HEK293 (cell line): ENCODE measurements around the gene ZBTB8A.
"Not testable (repeated sequence)": the region's sequence is repeated elsewhere in the genome, so short reads cannot be mapped to it uniquely, and the experiment has no call there.

Experiments used
- CTCF ChIA-PET: fragments of 350-600 bp; formaldehyde crosslinking; extraction: SDS; loops from one replicate; lab custom pipeline; 2021; ENCODE audit warnings: antibody characterized with exemption; lab: Yijun Ruan, JAX
- POLR2A ChIA-PET: fragments of 300-600 bp; formaldehyde crosslinking; extraction: SDS; loops from one replicate; lab custom pipeline; 2020; ENCODE audit warnings: antibody characterized with exemption, inconsistent platforms; lab: Yijun Ruan, JAX
- H3K27ac ChIP-seq: fragments of 200-500 bp; sonication (Bioruptor generic); 2 replicates; pipeline ENCODE4 v1.5.1; 2014; ENCODE audit warnings: low read depth, low read length, control low read depth, inconsistent platforms; ENCODE audit errors: extremely low read depth
- H3K36me3 ChIP-seq, 2 experiments: fragments of 200-500 bp in 1 of 2; sonication (Bioruptor generic) in 1 of 2; 1 replicate in 1 of 2; 2 replicates in 1 of 2; pipeline ENCODE4 v1.5.1; 2014 to 2017; ENCODE audit warnings: inconsistent platforms in 2 of 2, low read length in 2 of 2; ENCODE audit not compliant: control insufficient read depth in 2 of 2, insufficient read depth in 1 of 2
- H3K4me1 ChIP-seq: fragments of 200-500 bp; sonication (Bioruptor generic); 2 replicates; pipeline ENCODE4 v1.5.1; 2014; ENCODE audit warnings: mild to moderate bottlenecking, low read length, inconsistent platforms; ENCODE audit not compliant: control insufficient read depth, insufficient read depth
- H3K4me3 ChIP-seq: 2 replicates; pipeline ENCODE4 v1.5.1; 2011; ENCODE audit warnings: low read depth, mild to moderate bottlenecking, control low read depth, low read length, moderate library complexity
- H3K9me3 ChIP-seq: fragments of 200-500 bp; sonication (Bioruptor generic); 2 replicates; pipeline ENCODE4 v1.5.1; 2014; ENCODE audit warnings: low read depth, low read length, inconsistent platforms; ENCODE audit not compliant: control insufficient read depth, insufficient read depth
- AEBP2 ChIP-seq: fragments of 450-650 bp; formaldehyde crosslinking; IDR thresholded peaks from 2 replicates; pipeline ENCODE4 v1.5.1; 2016; ENCODE audit warnings: missing biosample characterization, missing genetic modification characterization, borderline replicate concordance
- GLIS2 ChIP-seq: fragments of 450-650 bp; formaldehyde crosslinking; IDR thresholded peaks from 2 replicates; pipeline ENCODE4 v1.5.1; 2016; ENCODE audit warnings: missing biosample characterization, missing genetic modification characterization
- SCRT2 ChIP-seq: fragments of 450-650 bp; formaldehyde crosslinking; IDR thresholded peaks from 2 replicates; pipeline ENCODE4 v1.5.1; 2016; ENCODE audit warnings: missing biosample characterization, missing genetic modification characterization
- SP2 ChIP-seq: fragments of 450-650 bp; formaldehyde crosslinking; IDR thresholded peaks from 2 replicates; pipeline ENCODE4 v1.5.1; 2016; ENCODE audit warnings: missing biosample characterization, missing genetic modification characterization
- ZNF146 ChIP-seq: fragments of 450-650 bp; formaldehyde crosslinking; IDR thresholded peaks from 2 replicates; pipeline ENCODE4 v1.5.1; 2016; ENCODE audit warnings: missing biosample characterization, missing genetic modification characterization
- ZNF174 ChIP-seq: fragments of 450-650 bp; formaldehyde crosslinking; IDR thresholded peaks from 2 replicates; pipeline ENCODE4 v1.5.0; 2017; ENCODE audit warnings: missing biosample characterization, mild to moderate bottlenecking, missing genetic modification characterization
- ZNF202 ChIP-seq: fragments of 450-650 bp; formaldehyde crosslinking; IDR thresholded peaks from 2 replicates; pipeline ENCODE4 v1.5.1; 2016; ENCODE audit warnings: missing biosample characterization, missing genetic modification characterization, borderline replicate concordance
- ZNF280D ChIP-seq: fragments of 450-650 bp; formaldehyde crosslinking; IDR thresholded peaks from 2 replicates; pipeline ENCODE4 v1.5.1; 2016; ENCODE audit warnings: missing biosample characterization, missing genetic modification characterization
- ZNF398 ChIP-seq: fragments of 450-650 bp; formaldehyde crosslinking; IDR thresholded peaks from 2 replicates; pipeline ENCODE4 v1.5.1; 2017; ENCODE audit warnings: missing biosample characterization, missing genetic modification characterization
- ZNF548 ChIP-seq: fragments of 450-650 bp; formaldehyde crosslinking; IDR thresholded peaks from 2 replicates; pipeline ENCODE4 v1.5.1; 2016; ENCODE audit warnings: missing biosample characterization, missing genetic modification characterization
- ZNF580 ChIP-seq: fragments of 450-650 bp; formaldehyde crosslinking; IDR thresholded peaks from 2 replicates; pipeline ENCODE4 v1.5.1; 2016; ENCODE audit warnings: missing biosample characterization, missing genetic modification characterization
- ZNF837 ChIP-seq: fragments of 450-650 bp; formaldehyde crosslinking; IDR thresholded peaks from 2 replicates; pipeline ENCODE4 v1.5.1; 2016; ENCODE audit warnings: missing biosample characterization, missing genetic modification characterization
- TF ChIP-seq, protein P1 (sequence below): fragments of 450-650 bp; formaldehyde crosslinking; IDR thresholded peaks from 2 replicates; pipeline ENCODE4 v1.5.1; 2016; ENCODE audit warnings: missing biosample characterization, missing genetic modification characterization, borderline replicate concordance
- TF ChIP-seq, protein P2 (sequence below): fragments of 450-650 bp; formaldehyde crosslinking; IDR thresholded peaks from 2 replicates; pipeline ENCODE4 v1.5.1; 2017; ENCODE audit warnings: missing biosample characterization, missing genetic modification characterization

The ZBTB8A gene

GRCh38 chr1:32525661-32526444 lies 13.4 kb upstream of the ZBTB8A start (continued):
- TF ChIP-seq AEBP2 (tag by site-specific recombination), result no peak

DNA sequence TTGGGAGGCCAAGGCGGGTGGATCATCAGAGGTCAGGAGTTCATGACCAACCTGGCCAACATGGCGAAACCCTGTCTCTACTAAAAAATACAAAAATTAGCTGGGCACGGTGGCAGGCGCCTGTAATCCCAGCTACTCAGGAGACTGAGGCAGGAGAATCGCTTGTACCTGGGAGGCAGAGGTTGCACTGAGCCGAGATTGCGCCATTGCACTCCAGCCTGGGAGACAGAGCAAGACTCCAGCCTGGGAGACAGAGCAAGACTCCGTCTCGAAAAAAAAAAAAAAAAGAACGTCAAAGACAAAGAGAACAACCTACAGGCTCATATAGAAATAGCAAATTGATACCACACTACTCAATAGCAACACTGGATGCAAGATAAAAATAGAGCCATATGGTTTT lies 10.7 kb upstream of the ZBTB8A start:
- CTCF ChIA-PET, result interaction anchor here (1.8 kb wide), 1 partner anchor 81 kb away, joined by 3 read pairs; no protein-coding TSS in a partner anchor

GRCh38 chr1:32533792-32534327 lies 5.4 kb upstream of the ZBTB8A start:
- CTCF ChIA-PET, result interaction anchor here (0.6 to 4.3 kb wide), 3 partner anchors 9 to 1622 kb away, joined by 3 to 14 read pairs (median 6); no protein-coding TSS in a partner anchor
- POLR2A ChIA-PET, result no interaction called here
- Histone ChIP-seq H3K27ac (no peak overlapping the region), H3K4me3 (no peak overlapping the region), H3K36me3 (no peaks in the 10 kb centered on the region), H3K9me3 (no peaks in the 10 kb centered on the region), H3K4me1 (no peaks in the 10 kb centered on the region)
- TF ChIP-seq SCRT2 (tag by site-specific recombination) (peak; percentile 58), ZNF837 (tag by site-specific recombination) (no peak)

More for the DNA sequence above, 10.7 kb upstream of the ZBTB8A start:
- H3K36me3 ChIP-seq, H3K27ac ChIP-seq, H3K4me1 ChIP-seq, H3K4me3 ChIP-seq, H3K9me3 ChIP-seq, POLR2A ChIA-PET: not testable (repeated sequence)

DNA sequence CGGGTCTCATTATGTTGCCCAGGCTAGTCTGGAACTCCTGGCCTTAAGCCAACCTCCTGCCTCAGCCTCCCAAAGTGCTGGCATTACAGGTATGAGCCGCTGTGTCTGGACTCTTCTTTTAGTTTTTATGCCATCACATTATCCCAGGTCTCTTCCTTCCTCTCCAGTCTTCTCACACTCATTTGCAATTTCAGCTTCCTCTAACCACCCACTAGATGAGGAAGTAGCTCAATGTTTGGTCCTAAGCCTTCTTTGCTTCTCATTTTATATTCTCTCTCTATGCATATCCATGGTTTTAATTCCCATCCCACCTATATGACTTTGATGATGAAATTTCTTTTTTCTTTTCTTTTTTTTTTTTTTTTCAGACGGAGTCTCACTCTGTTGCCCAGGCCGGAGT lies 3.1 kb upstream of the ZBTB8A start:
- no peaks in the 10 kb centered on the region for H3K9me3 ChIP-seq
- no peaks in the 10 kb centered on the region for H3K36me3 ChIP-seq
- peaks cover 9% of the 10 kb centered on the region for H3K4me1 ChIP-seq
- POLR2A ChIA-PET, result interaction anchor here (0.5 to 0.6 kb wide), 2 partner anchors 75 to 97 kb away, joined by 3 to 4 read pairs; no protein-coding TSS in a partner anchor
- CTCF ChIA-PET, result interaction anchor here (0.5 to 4.3 kb wide), 4 partner anchors 16 to 551 kb away, joined by 3 to 14 read pairs (median 3); no protein-coding TSS in a partner anchor
- H3K4me3 ChIP-seq, result no peak overlapping the region
- no peak overlapping the region for H3K27ac ChIP-seq
- TF ChIP-seq ZNF580 (no peak), ZNF398 (tag by site-specific recombination) (no peak), ZNF202 (tag by site-specific recombination) (no peak), ZNF146 (tag by site-specific recombination) (no peak), SP2 (tag by site-specific recombination) (no peak), GLIS2 (no peak), ZNF548 (tag by site-specific recombination) (no peak), ZNF174 (tag by site-specific recombination) (no peak), ZNF280D (tag by site-specific recombination) (no peak)
- TF ChIP-seq, protein P1, sequence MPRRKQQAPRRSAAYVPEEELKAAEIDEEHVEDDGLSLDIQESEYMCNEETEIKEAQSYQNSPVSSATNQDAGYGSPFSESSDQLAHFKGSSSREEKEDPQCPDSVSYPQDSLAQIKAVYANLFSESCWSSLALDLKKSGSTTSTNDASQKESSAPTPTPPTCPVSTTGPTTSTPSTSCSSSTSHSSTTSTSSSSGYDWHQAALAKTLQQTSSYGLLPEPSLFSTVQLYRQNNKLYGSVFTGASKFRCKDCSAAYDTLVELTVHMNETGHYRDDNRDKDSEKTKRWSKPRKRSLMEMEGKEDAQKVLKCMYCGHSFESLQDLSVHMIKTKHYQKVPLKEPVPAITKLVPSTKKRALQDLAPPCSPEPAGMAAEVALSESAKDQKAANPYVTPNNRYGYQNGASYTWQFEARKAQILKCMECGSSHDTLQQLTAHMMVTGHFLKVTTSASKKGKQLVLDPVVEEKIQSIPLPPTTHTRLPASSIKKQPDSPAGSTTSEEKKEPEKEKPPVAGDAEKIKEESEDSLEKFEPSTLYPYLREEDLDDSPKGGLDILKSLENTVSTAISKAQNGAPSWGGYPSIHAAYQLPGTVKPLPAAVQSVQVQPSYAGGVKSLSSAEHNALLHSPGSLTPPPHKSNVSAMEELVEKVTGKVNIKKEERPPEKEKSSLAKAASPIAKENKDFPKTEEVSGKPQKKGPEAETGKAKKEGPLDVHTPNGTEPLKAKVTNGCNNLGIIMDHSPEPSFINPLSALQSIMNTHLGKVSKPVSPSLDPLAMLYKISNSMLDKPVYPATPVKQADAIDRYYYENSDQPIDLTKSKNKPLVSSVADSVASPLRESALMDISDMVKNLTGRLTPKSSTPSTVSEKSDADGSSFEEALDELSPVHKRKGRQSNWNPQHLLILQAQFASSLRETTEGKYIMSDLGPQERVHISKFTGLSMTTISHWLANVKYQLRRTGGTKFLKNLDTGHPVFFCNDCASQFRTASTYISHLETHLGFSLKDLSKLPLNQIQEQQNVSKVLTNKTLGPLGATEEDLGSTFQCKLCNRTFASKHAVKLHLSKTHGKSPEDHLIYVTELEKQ (tag by site-specific recombination), result no peak
- TF ChIP-seq, protein P2, sequence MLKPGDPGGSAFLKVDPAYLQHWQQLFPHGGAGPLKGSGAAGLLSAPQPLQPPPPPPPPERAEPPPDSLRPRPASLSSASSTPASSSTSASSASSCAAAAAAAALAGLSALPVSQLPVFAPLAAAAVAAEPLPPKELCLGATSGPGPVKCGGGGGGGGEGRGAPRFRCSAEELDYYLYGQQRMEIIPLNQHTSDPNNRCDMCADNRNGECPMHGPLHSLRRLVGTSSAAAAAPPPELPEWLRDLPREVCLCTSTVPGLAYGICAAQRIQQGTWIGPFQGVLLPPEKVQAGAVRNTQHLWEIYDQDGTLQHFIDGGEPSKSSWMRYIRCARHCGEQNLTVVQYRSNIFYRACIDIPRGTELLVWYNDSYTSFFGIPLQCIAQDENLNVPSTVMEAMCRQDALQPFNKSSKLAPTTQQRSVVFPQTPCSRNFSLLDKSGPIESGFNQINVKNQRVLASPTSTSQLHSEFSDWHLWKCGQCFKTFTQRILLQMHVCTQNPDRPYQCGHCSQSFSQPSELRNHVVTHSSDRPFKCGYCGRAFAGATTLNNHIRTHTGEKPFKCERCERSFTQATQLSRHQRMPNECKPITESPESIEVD (tag by site-specific recombination), result no peak
